HG03520 (cell line): Measurements from ENCODE around the gene NKD2.
"Not testable (repeated sequence)": the region's sequence is repeated elsewhere in the genome, so short reads cannot be mapped to it uniquely, and the experiment has no call there.

Source experiments
- ATAC-seq: cut with Tn5 transposase; IDR thresholded peaks from one replicate; pipeline ENCODE4 v1.9.1; 2021; ENCODE audit warnings: mild to moderate bottlenecking, moderate library complexity; ENCODE audit not compliant: unreplicated experiment

NKD2 gene

DNA sequence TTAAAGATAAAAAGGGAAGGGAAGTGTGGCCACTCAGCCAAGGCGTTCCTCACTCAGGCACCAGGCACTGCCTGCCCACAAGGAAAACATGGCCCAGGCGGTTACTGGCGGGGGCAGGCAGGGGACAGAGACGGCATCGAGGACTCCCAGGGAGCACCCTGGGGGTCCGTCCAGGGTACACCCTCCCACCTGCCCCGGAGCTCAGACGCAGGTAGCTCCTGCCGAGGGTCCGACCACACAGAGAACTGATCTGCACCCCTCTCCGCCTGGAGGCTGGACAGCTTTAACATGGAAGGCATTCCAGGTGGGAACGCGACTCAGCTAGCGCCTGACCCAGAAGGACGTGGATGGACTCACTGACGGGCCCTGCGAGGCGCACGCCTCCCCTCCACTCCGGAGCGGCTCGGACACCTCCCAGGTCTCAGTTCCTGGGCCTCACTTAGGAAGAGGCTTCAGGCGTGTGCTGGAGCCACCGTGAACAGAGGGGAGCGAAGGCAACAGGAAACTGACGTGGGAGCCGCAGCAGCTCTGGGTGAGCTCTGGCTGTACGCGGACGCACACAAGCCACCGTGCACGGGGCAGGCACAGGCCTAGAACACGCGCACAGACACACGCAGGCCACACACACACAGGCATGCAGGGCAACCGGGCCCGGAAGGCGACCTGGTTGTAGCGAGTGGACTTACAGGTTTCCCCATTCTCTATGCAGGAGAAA, 47.5 kb downstream of the NKD2 start:
- ATAC-seq, result no peak

DNA sequence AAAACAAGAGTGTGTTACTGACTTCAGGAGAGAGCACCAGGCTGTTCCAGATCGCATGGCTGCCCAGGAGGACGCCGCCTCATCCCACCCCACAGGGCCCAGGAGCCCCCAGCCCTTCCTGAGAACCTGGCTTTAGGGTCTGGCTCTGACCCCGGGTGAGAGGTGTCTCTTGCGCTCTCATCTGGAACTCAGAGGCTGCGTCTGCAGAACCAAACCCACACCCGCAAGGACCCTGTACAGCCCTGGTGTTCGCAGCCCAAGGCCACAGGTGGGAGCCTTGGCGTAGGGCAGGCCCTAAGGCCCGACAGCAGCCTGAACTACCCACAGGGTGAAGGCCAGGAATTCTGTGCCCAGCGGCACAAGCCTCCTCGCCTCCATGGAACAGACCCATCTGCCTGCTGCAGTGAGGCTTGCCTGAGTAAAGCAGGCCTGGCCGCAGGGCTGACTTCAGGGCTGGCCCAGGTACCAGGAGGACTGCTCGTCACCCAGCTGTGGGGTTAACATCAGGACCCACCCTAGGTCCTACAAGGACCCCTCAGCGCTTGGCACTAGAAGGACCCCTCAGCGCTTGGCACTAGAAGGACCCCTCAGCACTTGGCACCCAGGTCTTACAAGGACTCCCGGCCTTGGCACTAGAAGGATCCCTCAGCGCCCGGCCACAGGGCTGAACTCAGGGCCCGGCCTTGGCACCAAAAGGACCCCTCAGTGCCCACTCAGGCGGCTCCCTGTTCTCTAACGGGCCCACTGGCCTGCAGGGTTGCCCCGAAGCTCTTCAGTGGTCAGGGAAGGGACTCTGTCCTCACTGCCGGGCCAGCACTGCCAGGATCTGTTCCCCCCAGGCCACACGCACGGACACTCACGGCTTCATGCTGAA, 48.2 kb downstream of the NKD2 start:
- no peak for ATAC-seq

DNA sequence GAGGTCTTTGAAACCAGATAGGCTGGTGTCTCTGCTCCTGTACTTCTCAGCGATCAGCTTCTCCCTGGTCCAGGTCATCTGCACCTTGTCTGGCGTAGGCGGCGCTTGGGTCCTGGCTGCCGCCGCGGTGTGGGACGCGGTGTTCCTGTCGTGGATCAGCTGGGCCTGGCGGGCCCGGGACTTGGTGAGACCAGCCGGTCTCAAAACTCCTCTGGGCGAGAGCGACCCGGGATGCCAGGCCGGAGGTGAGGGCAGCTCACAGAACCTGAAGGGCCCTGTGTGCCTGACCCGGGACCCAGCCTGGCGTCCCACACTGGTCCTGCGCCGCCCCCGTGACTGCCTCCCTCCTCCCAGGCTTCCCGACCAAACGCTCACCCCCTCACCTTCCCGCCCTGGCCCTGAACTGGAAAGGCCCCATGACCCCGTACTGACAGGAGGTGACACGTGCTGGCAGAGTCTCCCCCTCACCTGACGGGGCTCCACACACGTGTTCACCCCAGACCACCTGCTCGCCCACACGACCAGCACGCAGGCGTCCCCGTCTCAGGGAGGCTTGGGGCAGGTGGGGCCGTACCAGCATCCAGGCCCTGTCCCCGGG, 49.0 kb downstream of the NKD2 start:
- ATAC-seq, result no peak

GRCh38 chr5:1058083-1058945, 49.7 kb downstream of the NKD2 start:
- no peak for ATAC-seq

DNA sequence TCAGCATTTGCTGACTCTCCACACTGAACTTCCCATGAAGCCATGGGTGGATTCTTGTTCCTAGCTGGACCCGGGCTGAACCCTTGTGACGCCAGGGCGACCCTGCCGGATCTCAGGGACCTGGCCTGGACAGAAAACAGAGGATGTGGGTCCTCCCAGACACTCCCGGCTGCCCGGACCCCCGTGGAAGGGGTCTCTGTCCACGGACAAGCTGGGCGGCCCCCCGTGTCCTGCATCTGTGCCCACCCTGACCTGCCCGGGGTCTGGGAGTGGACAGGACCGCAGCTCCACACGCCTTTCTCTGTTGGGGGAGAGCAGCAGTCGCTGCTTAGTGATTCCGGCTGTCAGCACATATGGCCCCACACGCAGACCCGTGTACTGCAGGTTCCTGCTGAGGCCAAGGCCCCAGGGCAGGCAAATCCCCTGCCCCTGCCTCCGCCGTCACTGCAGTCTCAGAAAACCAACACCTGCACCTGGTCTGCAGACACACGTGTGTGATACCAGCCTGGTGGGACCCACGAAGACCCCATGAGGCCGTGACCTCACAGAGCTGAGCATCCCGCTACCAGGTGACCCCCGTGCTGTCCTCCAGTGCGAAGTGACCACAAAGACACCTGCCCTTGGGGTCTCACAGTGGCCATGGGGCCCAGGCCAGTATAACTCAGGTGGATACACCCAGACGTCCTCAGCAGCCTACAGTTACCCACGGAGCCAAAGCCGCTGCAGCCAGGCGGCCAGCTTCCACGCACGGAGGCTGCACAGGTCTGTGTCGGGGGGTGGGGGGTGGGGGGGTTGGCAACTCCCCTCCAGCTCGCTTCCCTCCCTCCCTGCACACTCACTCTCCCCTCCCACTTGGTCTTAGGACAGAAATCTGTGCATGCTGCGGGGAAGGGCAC, 50.6 kb downstream of the NKD2 start:
- ATAC-seq, result no peak

- ATAC-seq, result no peak
Measured at GRCh38 chr5:1059884-1060263, 51.3 kb downstream of the NKD2 start.

DNA sequence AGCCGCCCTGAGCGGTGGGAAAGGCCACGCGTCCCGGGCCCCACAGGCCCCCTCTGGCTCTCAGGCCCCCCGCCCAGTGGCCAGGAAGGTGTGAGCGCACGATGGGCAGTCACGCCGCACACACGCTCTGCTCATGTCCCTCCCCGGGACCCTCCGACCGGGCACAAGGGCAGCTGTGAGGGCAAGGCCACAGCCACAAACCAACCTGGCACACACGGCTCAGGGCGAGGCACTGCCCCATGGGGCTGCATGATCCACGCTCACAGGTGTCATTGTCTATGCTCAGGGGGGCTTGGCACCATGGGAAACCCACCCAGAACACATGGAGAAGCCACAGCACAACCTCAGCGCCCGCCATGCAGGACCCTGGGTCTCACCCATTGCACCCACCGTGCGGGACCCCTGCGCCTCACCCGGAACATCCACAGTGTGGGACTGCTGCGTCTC, 52.0 kb downstream of the NKD2 start:
- ATAC-seq, result no peak

DNA sequence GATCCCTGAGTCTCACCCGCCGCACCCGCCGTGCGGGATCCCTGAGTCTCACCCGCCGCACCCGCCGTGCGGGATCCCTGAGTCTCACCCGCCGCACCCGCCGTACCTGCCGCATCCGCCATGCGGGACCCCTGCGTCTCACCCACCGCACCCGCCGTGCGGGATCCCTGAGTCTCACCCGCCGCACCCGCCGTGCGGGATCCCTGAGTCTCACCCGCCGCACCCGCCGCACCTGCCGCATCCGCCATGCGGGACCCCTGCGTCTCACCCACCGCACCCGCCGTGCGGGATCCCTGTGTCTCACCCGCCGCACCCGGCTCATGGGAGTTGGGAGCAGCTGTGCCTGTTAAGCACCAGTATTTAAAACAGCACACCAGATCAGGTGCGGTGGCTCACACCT, 52.7 kb downstream of the NKD2 start:
- ATAC-seq, result not testable (repeated sequence)

- no peak for ATAC-seq
Measured at GRCh38 chr5:1061916-1062315, 53.3 kb downstream of the NKD2 start.

- no peak for ATAC-seq
Measured at GRCh38 chr5:1062761-1063568, 54.4 kb downstream of the NKD2 start.

DNA sequence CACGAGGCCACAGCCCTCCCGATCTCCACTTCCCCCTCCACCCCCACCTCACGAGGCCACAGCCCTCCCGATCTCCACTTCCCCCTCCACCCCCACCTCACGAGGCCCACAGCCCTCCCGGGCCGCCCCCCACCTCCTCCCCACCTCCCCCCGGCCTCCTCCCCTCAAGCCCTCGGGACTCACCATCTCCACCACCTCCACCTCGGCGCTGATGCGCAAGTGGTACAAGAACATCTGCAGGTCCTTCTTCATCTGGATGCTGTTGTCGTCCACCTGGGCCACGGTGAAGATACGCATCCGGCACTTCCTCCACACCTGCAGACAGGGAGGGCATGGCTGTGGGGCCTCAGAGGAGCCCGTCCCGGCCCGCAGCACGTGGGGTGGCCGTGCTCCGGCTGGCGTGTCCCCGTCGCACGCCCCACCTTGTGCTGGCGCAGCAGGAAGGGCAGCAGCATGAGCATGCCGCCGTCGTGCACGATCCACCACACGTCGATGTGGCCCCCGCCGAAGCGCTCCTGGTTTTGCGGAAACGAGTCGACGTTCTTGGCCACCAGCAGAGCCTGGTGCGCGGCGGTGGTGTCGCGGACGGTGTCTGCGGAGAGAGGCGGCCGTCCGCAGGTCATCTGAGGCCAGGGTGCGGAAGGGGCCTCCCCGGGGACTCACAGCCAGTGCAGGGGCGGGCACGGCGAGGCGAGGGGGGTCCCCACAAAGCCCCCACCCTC, 55.2 kb downstream of the NKD2 start:
- no peak for ATAC-seq

GRCh38 chr5:1064383-1065142, 56.0 kb downstream of the NKD2 start:
- ATAC-seq, result no peak

DNA sequence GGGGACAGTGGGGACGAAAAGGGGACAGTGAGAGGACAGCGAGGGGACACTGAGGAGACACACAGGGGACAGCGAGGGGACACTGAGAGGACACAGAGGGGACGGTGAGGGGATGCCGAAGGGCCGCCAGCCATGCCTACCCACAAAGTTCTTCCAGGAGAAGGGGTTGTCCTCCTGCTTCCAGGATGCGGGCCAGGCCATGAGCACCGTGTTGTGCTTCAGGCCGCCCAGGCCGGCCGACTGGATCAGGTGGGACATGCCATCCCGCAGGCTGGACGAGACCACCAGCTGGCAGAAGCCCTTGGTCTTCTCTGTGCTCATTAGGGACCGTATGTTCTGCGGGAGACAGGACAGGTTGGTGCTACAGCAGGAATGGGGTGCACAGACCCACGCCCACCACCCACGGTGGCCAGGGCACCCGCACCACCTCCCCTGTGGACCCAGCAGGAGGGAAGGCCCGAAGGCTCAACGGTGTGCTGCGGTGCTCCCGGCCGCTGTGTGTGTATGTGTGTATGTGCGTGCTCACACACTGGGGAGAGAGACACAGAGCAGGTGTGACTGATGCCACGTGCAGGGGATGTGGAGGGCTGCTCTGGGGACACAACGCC, 56.6 kb downstream of the NKD2 start:
- ATAC-seq, result no peak

DNA sequence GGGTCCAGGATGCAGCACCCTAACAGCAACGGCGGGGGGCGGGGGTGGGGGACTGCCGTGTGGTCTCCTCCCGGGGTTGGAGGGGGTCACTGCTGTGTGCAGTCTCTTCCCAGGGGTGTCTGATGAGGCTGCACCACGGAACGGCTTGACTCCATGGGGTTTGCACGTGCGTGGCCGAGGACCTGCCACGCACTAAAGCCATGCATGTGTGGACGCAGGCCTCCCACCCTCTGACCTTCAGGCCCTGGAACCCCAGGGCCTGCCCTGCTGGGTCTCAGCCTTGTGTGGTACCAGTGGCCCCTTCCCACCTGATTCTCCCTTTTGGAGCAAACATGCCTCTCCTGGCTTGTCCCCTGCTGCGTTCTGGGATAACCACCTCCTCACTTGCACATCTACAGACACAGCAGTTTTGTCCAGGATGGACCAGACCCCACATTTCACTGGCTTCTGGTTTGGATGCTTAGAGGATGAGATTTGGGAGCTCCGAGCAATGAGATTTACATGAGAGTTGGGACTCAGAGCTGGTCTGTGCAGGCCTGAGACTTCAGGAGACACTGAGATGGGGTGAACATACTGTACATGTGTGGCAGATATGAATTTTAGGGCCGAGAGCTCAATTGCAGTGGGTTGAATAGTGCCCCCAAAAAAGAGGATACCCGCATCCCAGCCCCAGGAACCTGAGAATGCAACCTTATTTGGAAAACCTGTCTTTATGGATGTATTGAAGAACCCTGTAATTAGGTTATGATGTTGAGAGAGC, 57.5 kb downstream of the NKD2 start:
- ATAC-seq, result no peak

DNA sequence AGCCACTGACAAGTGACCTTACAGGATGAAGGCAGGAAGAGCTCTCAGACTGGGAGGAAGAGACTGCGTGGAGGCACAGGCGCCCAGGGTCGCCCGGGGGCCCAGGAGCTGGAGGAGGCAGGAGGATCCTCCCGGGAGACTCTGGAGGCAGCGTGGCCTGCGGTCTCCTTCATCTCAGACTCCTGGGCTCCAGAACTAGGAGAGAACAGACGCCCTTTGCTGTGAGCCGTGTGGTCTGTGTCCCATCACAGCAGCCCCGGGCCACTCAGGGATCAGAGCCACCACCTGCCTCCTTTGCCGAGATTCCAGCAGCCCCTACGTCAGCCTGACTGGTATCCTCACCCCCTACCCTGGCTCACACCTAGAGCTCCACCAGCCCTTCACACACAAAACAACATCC, 58.1 kb downstream of the NKD2 start:
- no peak for ATAC-seq
